ENCODE data around the gene ADAMTSL1.

The ADAMTSL1 gene

GRCh38 chr9:18472435-18472834 is 1.5 kb upstream of the ADAMTSL1 start:
- no peak for DNase-seq

GRCh38 chr9:18472841-18473251 is 1.1 kb upstream of the ADAMTSL1 start:
- DNase-seq = no peak

- DNase-seq = no peak
These were observed 830 bp downstream of the ADAMTSL1 start for GRCh38 chr9:18474783-18475182.

GRCh38 chr9:18477121-18477660 is 3.2 kb downstream of the ADAMTSL1 start:
- DNase-seq = no peak

GRCh38 chr9:18477719-18478118 is 3.8 kb downstream of the ADAMTSL1 start:
- no peak for DNase-seq

- no peak for DNase-seq
These were observed 4.8 kb downstream of the ADAMTSL1 start for GRCh38 chr9:18478501-18479361.

- no peak for DNase-seq
These were observed 5.5 kb downstream of the ADAMTSL1 start for GRCh38 chr9:18479405-18479804.

- DNase-seq = no peak
These were observed 6.7 kb downstream of the ADAMTSL1 start for GRCh38 chr9:18480662-18481093.

GRCh38 chr9:18482371-18482770 is 8.4 kb downstream of the ADAMTSL1 start:
- DNase-seq = no peak

GRCh38 chr9:18485714-18486113 is 11.8 kb downstream of the ADAMTSL1 start:
- DNase-seq = no peak

- no peak for DNase-seq
These were observed 13.7 kb downstream of the ADAMTSL1 start for GRCh38 chr9:18487611-18488010.

- no peak for DNase-seq
These were observed 14.9 kb downstream of the ADAMTSL1 start for GRCh38 chr9:18488886-18489285.

GRCh38 chr9:18489861-18490260 is 15.9 kb downstream of the ADAMTSL1 start:
- DNase-seq = no peak

- DNase-seq = no peak
These were observed 16.9 kb downstream of the ADAMTSL1 start for GRCh38 chr9:18490641-18491370.

- no peak for DNase-seq
These were observed 18.7 kb downstream of the ADAMTSL1 start for GRCh38 chr9:18492612-18493011.

GRCh38 chr9:18493451-18493993 is 19.6 kb downstream of the ADAMTSL1 start:
- DNase-seq = no peak

GRCh38 chr9:18495065-18495464 is 21.1 kb downstream of the ADAMTSL1 start:
- DNase-seq = no peak

GRCh38 chr9:18496256-18497000 is 22.5 kb downstream of the ADAMTSL1 start:
- DNase-seq = no peak

GRCh38 chr9:18499062-18499461 is 25.1 kb downstream of the ADAMTSL1 start:
- DNase-seq = no peak

- DNase-seq = no peak
These were observed 26.0 kb downstream of the ADAMTSL1 start for GRCh38 chr9:18499980-18500379.

- DNase-seq = no peak
These were observed 26.5 kb downstream of the ADAMTSL1 start for GRCh38 chr9:18500451-18500850.

- DNase-seq = no peak
These were observed 28.0 kb downstream of the ADAMTSL1 start for GRCh38 chr9:18501949-18502348.

GRCh38 chr9:18502546-18502945 is 28.6 kb downstream of the ADAMTSL1 start:
- no peak for DNase-seq

All from CD4-positive, alpha-beta T cell treated with Interleukin-17A for 1 hour (primary cell).